Stromal cell of bone marrow (primary cell): Measurements from ENCODE around the gene LY6G5B.
"Not testable (repeated sequence)": the region's sequence is repeated elsewhere in the genome, so short reads cannot be mapped to it uniquely, and the experiment has no call there.

ENCODE experiments used
- DNase-seq: peaks from one replicate; pipeline ENCODE4 v3.0.0-alpha.2; 2012; ENCODE audit warnings: low read depth

Gene LY6G5B

GRCh38 chr6:31691078-31691463 lies 21.3 kb downstream of the LY6G5B start:
- DNase-seq: no peak

- no peak for DNase-seq
These were observed 21.9 kb downstream of the LY6G5B start for GRCh38 chr6:31691564-31692108.

GRCh38 chr6:31692353-31692752 lies 22.6 kb downstream of the LY6G5B start:
- no peak for DNase-seq

- DNase-seq: no peak
These were observed 23.1 kb downstream of the LY6G5B start for GRCh38 chr6:31692886-31693285.

- no peak for DNase-seq
These were observed 23.8 kb downstream of the LY6G5B start for GRCh38 chr6:31693535-31693934.

GRCh38 chr6:31697555-31697954 lies 27.8 kb downstream of the LY6G5B start:
- no peak for DNase-seq

GRCh38 chr6:31700740-31701401 lies 31.1 kb downstream of the LY6G5B start:
- DNase-seq: no peak

GRCh38 chr6:31701666-31702404 lies 32.1 kb downstream of the LY6G5B start:
- DNase-seq: no peak

- DNase-seq: no peak
These were observed 32.6 kb downstream of the LY6G5B start for GRCh38 chr6:31702405-31702818.

GRCh38 chr6:31702819-31703716 lies 33.3 kb downstream of the LY6G5B start, which contains the start of gene ABHD16A:
ABHD16A (minus strand) TSS chr6:31703324; CDS start chr6:31703281, 43 bp downstream.
- peak; percentile 97 for DNase-seq

- no peak for DNase-seq
These were observed 36.2 kb downstream of the LY6G5B start for GRCh38 chr6:31705931-31706330.

GRCh38 chr6:31706599-31706998 lies 36.8 kb downstream of the LY6G5B start, which contains the start of gene LY6G6F:
LY6G6F (plus strand) TSS chr6:31706866; CDS start chr6:31706907, 41 bp downstream.
- no peak for DNase-seq

GRCh38 chr6:31707701-31708100 lies 37.9 kb downstream of the LY6G5B start:
- no peak for DNase-seq

- no peak for DNase-seq
These were observed 38.4 kb downstream of the LY6G5B start for GRCh38 chr6:31708224-31708623.

GRCh38 chr6:31709157-31709556 lies 39.4 kb downstream of the LY6G5B start:
- not testable (repeated sequence) for DNase-seq

GRCh38 chr6:31710523-31711219 lies 40.9 kb downstream of the LY6G5B start:
- no peak for DNase-seq

GRCh38 chr6:31711233-31711632 lies 41.5 kb downstream of the LY6G5B start:
- no peak for DNase-seq

- DNase-seq: no peak
These were observed 42.5 kb downstream of the LY6G5B start for GRCh38 chr6:31712296-31712695.

GRCh38 chr6:31713465-31713864 lies 43.7 kb downstream of the LY6G5B start:
- DNase-seq: no peak

- no peak for DNase-seq
These were observed 44.4 kb downstream of the LY6G5B start for GRCh38 chr6:31713991-31714684.
